Cardiac ventricle fibroblast (primary cell): Measurements from ENCODE around the gene A2M. TPM values are rescaled to one million over a fixed set of nuclear protein-coding genes. Genes with fewer than 3 reads are reported as not detected.

Experiments used
- total RNA-seq: library from RNA; depleted of rRNA; stranded (reverse); fragments of >200 nt; gene quantifications from 2 replicates; pipeline ENCODE4 v1.2.3, GENCODE V29; 2015

Gene A2M
- 103 and 189 TPM in 2 replicates for total RNA-seq

DNA sequence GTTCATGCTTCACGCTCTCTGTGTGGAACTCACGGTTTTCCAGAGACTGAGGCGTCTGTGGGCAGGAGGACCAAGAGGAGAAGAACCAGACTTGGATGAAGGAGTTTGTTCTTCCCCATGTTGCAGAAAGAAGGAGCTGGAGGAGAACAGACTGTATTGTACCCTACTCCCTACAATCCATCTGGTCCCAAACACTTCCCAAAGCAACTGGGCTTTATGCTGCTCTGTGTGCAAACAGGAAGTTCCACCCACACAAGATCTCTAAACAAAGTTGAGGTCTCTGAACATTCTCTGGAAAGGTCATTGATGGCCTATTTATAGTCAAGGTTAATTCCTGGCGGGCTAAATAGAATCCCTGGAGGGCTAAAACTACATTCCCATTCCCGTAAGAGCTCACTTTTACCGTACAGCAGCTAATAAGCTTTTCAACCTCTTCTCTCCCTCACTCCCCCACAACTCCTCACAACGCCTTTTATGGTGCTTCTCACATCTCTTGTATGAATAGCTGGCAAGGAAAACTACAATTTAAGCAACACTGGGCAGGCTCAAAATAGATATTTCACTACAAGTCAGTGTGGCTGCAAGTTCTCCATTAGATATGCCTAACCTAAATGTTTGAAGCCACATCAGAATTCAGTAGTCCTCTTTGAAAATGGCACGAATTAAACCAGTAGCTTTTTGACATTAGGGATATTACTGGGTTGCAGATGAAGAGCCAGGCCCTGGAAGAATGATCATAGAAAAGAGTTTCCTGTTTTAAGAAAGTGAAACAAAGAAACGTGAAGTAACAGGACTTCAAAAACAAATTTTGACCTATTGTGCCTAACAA lies at the start of gene A2M:
TSS of gene A2M (minus strand) at position 189 of the 829 bp plus-strand sequence. CDS start at position 119, 70 bp downstream.

Other genes with a start within 250 kb of the A2M start
- gene PHC1, start 201.4 kb downstream of the A2M start, total RNA-seq = 12.2 and 15.4 TPM in 2 replicates
- gene M6PR, start 166.3 kb downstream of the A2M start, total RNA-seq = 50.9 and 76.0 TPM in 2 replicates
- gene KLRG1, start 126.4 kb downstream of the A2M start, total RNA-seq = 0.64 and 0.69 TPM in 2 replicates
- gene PZP, start 92.5 kb upstream of the A2M start, total RNA-seq = not detected in 2 replicates